K562 (cell line): Measurements from ENCODE around the gene TBP. TPM values are rescaled to one million over a fixed set of nuclear protein-coding genes. Genes with fewer than 3 reads are reported as not detected.
A peak's percentile ranks its signal among the peaks of the same experiment; 100 is the strongest.

ENCODE experiments used
- ATAC-seq: fragments of 200-7000 bp; cut with Tn5 transposase; 3 replicates; pipeline ENCODE4 v1.9.1; 2020; ENCODE audit warnings: moderate library complexity
- BruUV-seq: library from RNA; stranded (reverse); fragments of 400-500 nt; replicated peaks from 2 replicates; lab custom pipeline; 2021; lab: Mats Ljungman, UMichigan
- CTCF ChIA-PET: fragments of 300-600 bp; formaldehyde crosslinking; extraction: SDS; loops from one replicate; lab custom pipeline; 2021; ENCODE audit warnings: low intra/inter-chr PET ratio; lab: Yijun Ruan, JAX
- POLR2A ChIA-PET: fragments of 300-600, 350-650 bp; sonication (Branson Sonifier 250); formaldehyde crosslinking; extraction: SDS; loops from one replicate; lab custom pipeline; 2021; ENCODE audit warnings: antibody characterized with exemption, inconsistent platforms; lab: Yijun Ruan, JAX
- DNase-seq, 4 experiments: peaks; one replicate each; pipeline versions ENCODE4 v3.0.0 to v3.0.0-alpha.2; 2011 to 2018; ENCODE audit warnings: low spot score in 3 of 4, mixed read lengths in 3 of 4; ENCODE audit errors: extremely low read depth in 1 of 4
- FAIRE-seq: peaks from 2 replicates; lab custom pipeline; 2011; peaks lifted over from hg19 to GRCh38; lab: Jason Lieb, UNC
- H2AFZ ChIP-seq: 2 replicates; pipeline ENCODE4 v1.6.0; 2011; ENCODE audit warnings: low read depth, low read length, control low read depth, inconsistent platforms
- H3K27ac ChIP-seq: fragments of 200-600 bp; 3 replicates; pipeline ENCODE4 v1.8.0; 2011; ENCODE audit warnings: low read depth, mild to moderate bottlenecking, control low read depth, inconsistent platforms, low read length, moderate library complexity, mixed read lengths; ENCODE audit errors: extremely low read depth
- H3K27me3 ChIP-seq, 2 experiments: fragments of 300-600 bp in 1 of 2; 2 replicates in 1 of 2; 3 replicates in 1 of 2; pipeline versions ENCODE4 v1.6.0 to v1.8.0; 2011; ENCODE audit warnings: inconsistent platforms in 2 of 2, low read length in 2 of 2, mild to moderate bottlenecking in 1 of 2, mixed read lengths in 1 of 2, moderate library complexity in 1 of 2; ENCODE audit not compliant: control insufficient read depth in 2 of 2, insufficient read depth in 2 of 2
- H3K36me3 ChIP-seq: fragments of 300-600 bp; 3 replicates; pipeline ENCODE4 v1.8.0; 2011; ENCODE audit warnings: mild to moderate bottlenecking, low read length, inconsistent platforms; ENCODE audit not compliant: control insufficient read depth, insufficient read depth
- H3K4me1 ChIP-seq, 2 experiments: fragments of 200-600 bp in 1 of 2; replicated peaks in 1 of 2; 2 replicates in 1 of 2; 3 replicates in 1 of 2; pipeline versions ENCODE4 v1.5.1 to v1.8.0; 2011; ENCODE audit warnings: inconsistent platforms in 2 of 2, low read length in 2 of 2, mild to moderate bottlenecking in 1 of 2, mixed read lengths in 1 of 2, moderate library complexity in 1 of 2; ENCODE audit not compliant: control insufficient read depth in 2 of 2, insufficient read depth in 2 of 2
- H3K4me2 ChIP-seq: 2 replicates; pipeline ENCODE4 v1.6.1; 2011; ENCODE audit warnings: low read length, control low read depth, inconsistent platforms, mixed read lengths; ENCODE audit not compliant: insufficient read depth
- H3K4me3 ChIP-seq: fragments of 200-600 bp; sonication (generic), shearing (Covaris generic); 2 replicates; pipeline ENCODE4 v1.5.1; 2016; ENCODE audit warnings: control low read depth, inconsistent platforms
- H3K79me2 ChIP-seq: fragments of 200-600 bp; 3 replicates; pipeline ENCODE4 v1.8.0; 2011; ENCODE audit warnings: low read length, inconsistent platforms; ENCODE audit not compliant: control insufficient read depth, insufficient read depth
- H3K9ac ChIP-seq, 2 experiments: 2 replicates each; pipeline versions ENCODE4 v1.6.0 to v1.6.1; 2011; ENCODE audit warnings: low read depth in 2 of 2, low read length in 2 of 2, control low read depth in 1 of 2, inconsistent platforms in 1 of 2, mild to moderate bottlenecking in 1 of 2, mixed read lengths in 1 of 2; ENCODE audit not compliant: insufficient read depth in 1 of 2
- H3K9me1 ChIP-seq: one replicate; pipeline ENCODE4 v1.6.0; 2011; ENCODE audit warnings: inconsistent platforms, mild to moderate bottlenecking, low read length, moderate library complexity; ENCODE audit not compliant: control insufficient read depth, insufficient read depth
- H3K9me3 ChIP-seq: replicated peaks from 2 replicates; pipeline ENCODE4 v1.5.1; 2011; ENCODE audit warnings: low read depth, low read length, inconsistent platforms; ENCODE audit not compliant: control insufficient read depth, insufficient read depth
- H4K20me1 ChIP-seq: replicated peaks from 2 replicates; pipeline ENCODE4 v1.6.1; 2011; ENCODE audit warnings: low read length, inconsistent platforms, mixed read lengths; ENCODE audit not compliant: control insufficient read depth, insufficient read depth
- CEBPB ChIP-seq: fragments of 450-650 bp; IDR thresholded peaks from 2 replicates; pipeline ENCODE4 v1.6.1; 2016; ENCODE audit warnings: missing genetic modification characterization, missing compliant biosample characterization
- CEBPG ChIP-seq, 3 experiments: fragments of 200-800 bp in 1 of 3; sonication (Bioruptor generic) in 1 of 3; sonication (generic) in 1 of 3; formaldehyde crosslinking in 1 of 3; IDR thresholded peaks in 2 of 3; conservative IDR thresholded peaks in 1 of 3; 2 replicates each; pipeline versions ENCODE4 v1.6.1 to v1.8.0; 2016 to 2022; ENCODE audit warnings: missing compliant biosample characterization in 2 of 3, missing genetic modification characterization in 2 of 3, mild to moderate bottlenecking in 1 of 3, missing genetic modification reagents in 1 of 3
- CREB1 ChIP-seq, 2 experiments: sonication (generic) in 1 of 2; formaldehyde crosslinking in 1 of 2; IDR thresholded peaks; 2 replicates each; pipeline versions ENCODE4 v1.6.1 to v1.8.0; 2012 to 2022; ENCODE audit warnings: inconsistent platforms in 1 of 2, mild to moderate bottlenecking in 1 of 2, missing genetic modification reagents in 1 of 2, moderate library complexity in 1 of 2
- CXXC5 ChIP-seq: fragments of 250-450 bp; sonication (Bioruptor Pico); IDR thresholded peaks from 2 replicates; pipeline ENCODE4 v1.8.0; 2022; ENCODE audit warnings: inconsistent platforms, mild to moderate bottlenecking, moderate library complexity
- DACH1 ChIP-seq: fragments of 450-650 bp; IDR thresholded peaks from 2 replicates; pipeline ENCODE4 v1.6.1; 2018; ENCODE audit not compliant: partially characterized antibody
- EGR1 ChIP-seq: fragments of 450-650 bp; conservative IDR thresholded peaks from 2 replicates; pipeline ENCODE4 v1.6.1; 2017; ENCODE audit warnings: mild to moderate bottlenecking
- FOXJ2 ChIP-seq: fragments of 200-800 bp; sonication (Bioruptor generic); IDR thresholded peaks from 2 replicates; pipeline ENCODE4 v1.6.1; 2016; ENCODE audit warnings: missing genetic modification characterization, missing compliant biosample characterization
- FOXJ3 ChIP-seq: sonication (generic); formaldehyde crosslinking; IDR thresholded peaks from 2 replicates; pipeline ENCODE4 v1.4.0; 2020; ENCODE audit warnings: mild to moderate bottlenecking, missing genetic modification reagents
- GATA2 ChIP-seq: sonication (generic); formaldehyde crosslinking; IDR thresholded peaks from 2 replicates; pipeline ENCODE4 v1.4.0; 2020; ENCODE audit warnings: mild to moderate bottlenecking, missing genetic modification reagents
- KDM1A ChIP-seq, 2 experiments: fragments of 450-650 bp; IDR thresholded peaks; 2 replicates each; pipeline ENCODE4 v1.6.1; 2016; ENCODE audit warnings: mild to moderate bottlenecking in 2 of 2
- LCOR ChIP-seq: sonication (generic); formaldehyde crosslinking; IDR thresholded peaks from 2 replicates; pipeline ENCODE4 v1.8.0; 2022; ENCODE audit warnings: mild to moderate bottlenecking, missing genetic modification reagents
- MAFG ChIP-seq: fragments of 450-650 bp; conservative IDR thresholded peaks from 2 replicates; pipeline ENCODE4 v1.6.1; 2016; ENCODE audit warnings: missing genetic modification characterization, missing compliant biosample characterization
- NCOA1 ChIP-seq: fragments of 450-650 bp; IDR thresholded peaks from 2 replicates; pipeline ENCODE4 v1.6.1; 2016; ENCODE audit warnings: low read depth
- PHB ChIP-seq: fragments of 250-450 bp; sonication (Bioruptor Pico); IDR thresholded peaks from 2 replicates; pipeline ENCODE4 v1.5.0; 2021
- PHF21A ChIP-seq: fragments of 450-650 bp; IDR thresholded peaks from 2 replicates; pipeline ENCODE4 v1.6.1; 2017; ENCODE audit warnings: low read depth, borderline replicate concordance
- SMARCA4 ChIP-seq: fragments of 450-650 bp; IDR thresholded peaks from 2 replicates; pipeline ENCODE4 v1.6.1; 2016
- TAF1 ChIP-seq: IDR thresholded peaks from 2 replicates; pipeline ENCODE4 v1.6.1; 2011; ENCODE audit warnings: mild to moderate bottlenecking, low read length, moderate library complexity; ENCODE audit not compliant: insufficient read depth, control insufficient read depth, severe bottlenecking; ENCODE audit errors: extremely low read depth
- TOE1 ChIP-seq, 2 experiments: fragments of 450-650 bp in 1 of 2; sonication (generic) in 1 of 2; formaldehyde crosslinking in 1 of 2; IDR thresholded peaks; 2 replicates each; pipeline versions ENCODE4 v1.7.1 to v1.8.0; 2016 to 2022; ENCODE audit warnings: borderline replicate concordance in 2 of 2, mild to moderate bottlenecking in 2 of 2, antibody characterized with exemption in 1 of 2, inconsistent platforms in 1 of 2, low read depth in 1 of 2, missing genetic modification reagents in 1 of 2, moderate library complexity in 1 of 2
- ZNF282 ChIP-seq: sonication (generic); formaldehyde crosslinking; IDR thresholded peaks from 2 replicates; pipeline ENCODE4 v1.8.1; 2023; ENCODE audit warnings: missing genetic modification reagents
- ZNF644 ChIP-seq: fragments of 200-800 bp; sonication (Bioruptor generic); IDR thresholded peaks from 2 replicates; pipeline ENCODE4 v1.6.1; 2016; ENCODE audit warnings: low read depth, missing genetic modification characterization, missing compliant biosample characterization
- ZNF764 ChIP-seq: fragments of 250-450 bp; sonication (Bioruptor Pico); IDR thresholded peaks from 2 replicates; pipeline ENCODE4 v1.4.0; 2020; ENCODE audit warnings: low read depth, mild to moderate bottlenecking, moderate library complexity
- ZNF780A ChIP-seq: fragments of 250-450 bp; sonication (Bioruptor Pico); IDR thresholded peaks from 2 replicates; pipeline ENCODE4 v1.5.0; 2021; ENCODE audit warnings: mild to moderate bottlenecking
- WGBS: fragments of 100-300 bp; shearing (Covaris generic); methylation state at CpG from one replicate; pipeline ENCODE4 v1.1.6; 2016; ENCODE audit warnings: low coverage, mixed read lengths; ENCODE audit not compliant: insufficient coverage; ENCODE audit errors: missing lambda C conversion rate; 5-methylcytosine and 5-hydroxymethylcytosine counted together
- in situ Hi-C: fragments of 300-500 bp; cut with MboI; formaldehyde crosslinking; loops from 4 replicates; pipeline ENCODE4 v1.15.0; 2018; ENCODE audit warnings: inconsistent platforms, mixed read lengths
- intact Hi-C: fragments of 100-400 bp; cut with micrococcal nuclease; formaldehyde crosslinking; loops from 2 replicates; pipeline ENCODE4 v1.14.2; 2022
- polyA plus RNA-seq, 8 experiments: library from polyadenylated mRNA; depleted of rRNA in 4 of 8; stranded (reverse) in 5 of 8; unstranded in 3 of 8; fragments of >200 nt; fragmentation: Nextera tagmentation in 2 of 8; fragmentation: Illumina TruSeq in 1 of 8; extraction: Ambion mirVana in 2 of 8; extraction: Trizol in 1 of 8; gene quantifications; 2 replicates each; pipeline versions ENCODE4 v1.2.1 to v1.2.3, GENCODE V29; 2011 to 2014; ENCODE audit warnings: inconsistent platforms in 1 of 8, missing spikeins in 1 of 8
- total RNA-seq, 7 experiments: library from RNA; depleted of rRNA in 6 of 7; stranded (reverse); fragments of >200 nt in 6 of 7; fragmentation: Illumina TruSeq in 2 of 7; extraction: Trizol in 2 of 7; gene quantifications; 2 replicates each; pipeline versions ENCODE4 v1.2.1 to v1.2.3, GENCODE V29; 2011 to 2021; ENCODE audit warnings: low replicate concordance in 1 of 7

The TBP gene
- total and polyA plus RNA-seq, 9 of the 15 experiments (the other 6 are each of a cell fraction or from before 2014, with no cell fraction given): 28.5 to 86.1 (median 39.5) TPM

DNA sequence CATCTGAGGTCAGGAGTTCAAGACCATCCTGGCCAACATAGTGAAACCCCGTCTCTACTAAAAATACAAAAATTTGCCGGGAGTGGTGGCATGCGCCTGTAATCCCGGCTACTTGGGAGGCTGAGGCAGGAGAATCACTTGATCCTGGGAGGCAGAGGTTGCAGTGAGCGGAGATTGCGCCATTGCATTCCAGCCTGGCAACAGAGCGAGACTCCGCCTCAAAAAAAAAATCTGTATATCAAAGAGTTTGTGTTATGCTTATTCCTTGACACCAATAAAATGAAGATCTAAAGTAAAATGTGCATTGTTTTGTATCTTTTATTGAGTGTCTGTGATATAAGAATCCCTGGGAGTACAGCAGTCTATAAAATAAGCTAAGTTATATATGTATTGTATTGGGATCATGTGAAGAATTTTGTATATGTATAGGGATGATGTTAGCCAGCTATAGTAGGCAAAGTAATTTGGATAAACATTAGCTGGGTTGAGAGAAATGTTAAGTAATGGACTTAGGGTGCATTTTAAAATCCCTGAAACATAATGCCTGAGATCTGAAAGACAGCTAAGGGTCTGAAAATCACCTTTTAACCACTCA lies 10.9 kb downstream of the TBP start (continued):
- TF ChIP-seq ZNF644 (tag) (no peak), EGR1 (no peak)

- ATAC-seq: peak; percentile 72
- TF ChIP-seq ZNF282 (CRISPR knock-in tag): no peak
- TF ChIP-seq TAF1: no peak
- no peak for TF ChIP-seq GATA2
- TF ChIP-seq SMARCA4: peak; percentile 47; the same call in 1 of the 2 replicates
- peak; percentile 97 for TF ChIP-seq CEBPB (tag)
- no peak for TF ChIP-seq NCOA1
- peak; percentile 71; the same call in 1 of the 2 replicates for TF ChIP-seq TOE1 (IDR thresholded peaks at IDR 0.05; ENCODE audit: borderline replicate concordance)
- TF ChIP-seq TOE1 (CRISPR knock-in tag; IDR thresholded peaks at IDR 0.05; ENCODE audit: borderline replicate concordance, low read depth): no peak
- TF ChIP-seq FOXJ3 (CRISPR knock-in tag): no peak
- TF ChIP-seq ZNF780A (CRISPR knock-in tag): no peak
- no peak for TF ChIP-seq PHB
- TF ChIP-seq MAFG: peak; percentile 81
- no peak for TF ChIP-seq ZNF764
- TF ChIP-seq CXXC5 (CRISPR knock-in tag): peak; percentile 44; the same call in 1 of the 2 replicates
- no peak for TF ChIP-seq PHF21A
- peak; percentile 42 for TF ChIP-seq DACH1
- no peak for TF ChIP-seq CREB1 (IDR thresholded peaks at IDR 0.05)
- no peak for TF ChIP-seq CREB1 (CRISPR knock-in tag; IDR thresholded peaks at IDR 0.05)
- no peak for TF ChIP-seq LCOR (CRISPR knock-in tag)
- TF ChIP-seq KDM1A (IDR thresholded peaks at IDR 0.05): no peak
- no peak for TF ChIP-seq FOXJ2
- TF ChIP-seq CEBPG (CRISPR knock-in tag; IDR thresholded peaks at IDR 0.05): no peak
- TF ChIP-seq CEBPG (tag; conservative IDR thresholded peaks at IDR 0.05 in 1 of 2, IDR thresholded peaks at IDR 0.05 in 1 of 2): peak; percentile 51 to 78
Measured at GRCh38 chr6:170572704-170573466, 18.7 kb downstream of the TBP start.

More at GRCh38 chr6:170572704-170573466, 18.7 kb downstream of the TBP start:
- H3K79me2 ChIP-seq: peaks cover 3% of the 10 kb centered on the region; the same call in 1 of the 3 replicates
- no peaks in the 10 kb centered on the region for H3K9me3 ChIP-seq
- POLR2A ChIA-PET: interaction anchor here (0.9 to 4.0 kb wide), 4 partner anchors 10 to 34 kb away, joined by 3 to 19 read pairs (median 5); partner anchors contain the start of gene PDCD2
- H3K9me1 ChIP-seq: no peaks in the 10 kb centered on the region
- H3K4me1 ChIP-seq: peaks cover 0 to 16% of the 10 kb centered on the region in 2 experiments; a peak in 3 of 5 replicates
- intact Hi-C loops (no loop called here), in situ Hi-C loops (no loop called here)
- CTCF ChIA-PET: no interaction called here
- no peaks in the 10 kb centered on the region for H3K27me3 ChIP-seq
- no peak overlapping the region; a peak in 1 of 4 replicates for H3K9ac ChIP-seq
- peaks cover 94% of the 10 kb centered on the region for H3K36me3 ChIP-seq
- H2AFZ ChIP-seq: no peak overlapping the region
- BruUV-seq: no TSS peak
- H4K20me1 ChIP-seq: no peaks in the 10 kb centered on the region
- H3K27ac ChIP-seq: peak overlapping the region; percentile 42; the same call in 2 of the 3 replicates
- no peak overlapping the region for H3K4me2 ChIP-seq
- H3K4me3 ChIP-seq: no peak overlapping the region
- 3% methylated on average over 2 of the region's 2 CpGs for WGBS
- DNase-seq: peak in 2 of 4 experiments; percentile 61 to 70
- FAIRE-seq: peak; percentile 86
